GM18520 (cell line): ENCODE measurements around the gene FTSJ3.

ENCODE experiments used
- ATAC-seq: cut with Tn5 transposase; IDR thresholded peaks from one replicate; pipeline ENCODE4 v1.9.1; 2021; ENCODE audit not compliant: unreplicated experiment

FTSJ3 gene

GRCh38 chr17:63792055-63792729 is 35.3 kb downstream of the FTSJ3 start:
- ATAC-seq, result no peak

- no peak for ATAC-seq
Observed at GRCh38 chr17:63790057-63790456, 37.4 kb downstream of the FTSJ3 start.

GRCh38 chr17:63786971-63787711 is 40.3 kb downstream of the FTSJ3 start:
- ATAC-seq, result no peak

GRCh38 chr17:63786117-63786516 is 41.3 kb downstream of the FTSJ3 start:
- ATAC-seq, result no peak

GRCh38 chr17:63785556-63785955 is 41.9 kb downstream of the FTSJ3 start:
- ATAC-seq, result no peak

GRCh38 chr17:63783522-63783921 is 43.9 kb downstream of the FTSJ3 start:
- no peak for ATAC-seq

- no peak for ATAC-seq
Observed at GRCh38 chr17:63780928-63781327, 46.5 kb downstream of the FTSJ3 start.

- ATAC-seq, result no peak
Observed at GRCh38 chr17:63780507-63780906, 47.0 kb downstream of the FTSJ3 start.

- no peak for ATAC-seq
Observed at GRCh38 chr17:63775420-63775819, 52.0 kb downstream of the FTSJ3 start.

GRCh38 chr17:63774969-63775265 is 52.5 kb downstream of the FTSJ3 start:
- ATAC-seq, result no peak

GRCh38 chr17:63774141-63774968 is 53.1 kb downstream of the FTSJ3 start, which contains the start of gene DDX42:
Gene DDX42 (plus strand): TSS chr17:63774170. CDS start chr17:63787050, 12,880 bp downstream.
- no peak for ATAC-seq

GRCh38 chr17:63773272-63774140 is 54.0 kb downstream of the FTSJ3 start, which contains the start of gene CCDC47:
Gene CCDC47 (minus strand): TSS chr17:63773597. CDS start chr17:63766175, 7,422 bp downstream.
- peak; percentile 78 for ATAC-seq

GRCh38 chr17:63772801-63773271 is 54.6 kb downstream of the FTSJ3 start:
- ATAC-seq, result no peak
